ENCODE results near the gene WFDC13. TPM values are rescaled to one million over a fixed set of nuclear protein-coding genes. Genes with fewer than 3 reads are reported as not detected.

WFDC13 gene
- total RNA-seq, result not detected in 2 replicates

DNA sequence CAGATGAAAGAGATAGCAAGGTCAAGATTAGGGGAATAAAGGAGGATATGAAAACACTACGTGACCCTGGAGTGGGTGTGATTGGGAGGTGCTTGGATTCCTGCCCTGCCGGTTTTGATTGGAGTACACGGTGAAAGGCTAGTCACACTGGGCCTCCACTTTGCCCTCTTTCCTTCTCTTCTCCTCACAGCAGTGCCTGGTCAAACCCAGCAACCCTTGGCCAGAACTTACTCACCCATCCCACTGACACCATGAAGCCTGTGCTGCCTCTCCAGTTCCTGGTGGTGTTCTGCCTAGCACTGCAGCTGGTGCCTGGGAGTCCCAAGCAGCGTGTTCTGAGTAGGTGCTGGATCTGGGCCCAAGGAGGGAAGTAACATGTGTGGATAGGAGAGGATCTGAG is at the start of gene WFDC13:
Gene WFDC13 (plus strand): TSS at position 166 of the 400 bp plus-strand sequence. CDS start 86 bp downstream, at position 252.

DNA sequence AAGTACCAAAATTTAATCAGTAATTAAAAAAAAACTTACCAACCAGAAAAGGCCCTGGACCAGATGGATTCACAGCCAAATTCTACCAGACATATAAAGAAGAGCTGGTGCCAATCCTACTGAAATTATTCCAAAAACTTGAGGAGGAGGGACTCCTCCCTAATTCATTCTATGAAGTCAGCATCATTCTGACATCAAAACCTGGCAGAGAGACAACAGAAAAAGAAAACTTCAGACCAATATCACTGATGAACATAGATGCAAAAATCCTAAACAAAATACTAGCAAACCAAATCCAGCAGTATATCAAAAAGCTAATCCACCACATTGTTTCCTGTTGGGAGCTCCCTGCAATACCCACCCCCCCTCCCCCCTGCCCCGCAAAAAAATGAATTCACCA is 31.7 kb upstream of the WFDC13 start, which contains the start of gene WFDC11:
Gene WFDC11 (minus strand): TSS at position 101 of the 400 bp plus-strand sequence. CDS start 19,639 bp downstream, outside the sequence.

GRCh38 chr20:45704969-45705637 is 3.3 kb downstream of the WFDC13 start, which contains the start of gene WFDC10B:
WFDC10B (minus strand) TSS chr20:45705019; CDS start chr20:45685992, 19,027 bp downstream.

GRCh38 chr20:45722047-45722446 is 20.2 kb downstream of the WFDC13 start, which contains the start of gene SPINT4:
SPINT4 (plus strand) TSS chr20:45722347; CDS start chr20:45722368, 21 bp downstream.

Other genes starting within 250 kb of the WFDC13 start
- gene WFDC2, start 232.3 kb upstream of the WFDC13 start, total RNA-seq, result not detected in 2 replicates
- gene SPINT3, start 186.4 kb upstream of the WFDC13 start, total RNA-seq, result not detected in 2 replicates
- not detected in 2 replicates for gene WFDC6, start 162.6 kb upstream of the WFDC13 start, total RNA-seq
- not detected in 2 replicates for gene EPPIN, start 154.6 kb upstream of the WFDC13 start, total RNA-seq
- not detected in 2 replicates for gene WFDC8, start 122.8 kb upstream of the WFDC13 start, total RNA-seq
- gene WFDC10A, start 72.3 kb upstream of the WFDC13 start, total RNA-seq, result not detected in 2 replicates
- not detected in 2 replicates for gene WFDC9, start 70.8 kb upstream of the WFDC13 start, total RNA-seq
- not detected in 2 replicates for gene WFDC11, start 31.8 kb upstream of the WFDC13 start, total RNA-seq
- not detected in 2 replicates for gene WFDC10B, start 3.0 kb downstream of the WFDC13 start, total RNA-seq
- gene SPINT4, start 20.3 kb downstream of the WFDC13 start, total RNA-seq, result not detected in 2 replicates
- not detected in 2 replicates for gene WFDC3, start 89.8 kb downstream of the WFDC13 start, total RNA-seq
- 17.2 and 25.1 TPM in 2 replicates for gene DNTTIP1, start 89.9 kb downstream of the WFDC13 start, total RNA-seq
- gene UBE2C, start 110.6 kb downstream of the WFDC13 start, total RNA-seq, result 19.6 and 32.7 TPM in 2 replicates
- not detected in 2 replicates for gene TNNC2, start 125.3 kb downstream of the WFDC13 start, total RNA-seq
- 33.6 and 41.5 TPM in 2 replicates for gene SNX21, start 131.8 kb downstream of the WFDC13 start, total RNA-seq
- gene ACOT8, start 155.4 kb downstream of the WFDC13 start, total RNA-seq, result 45.3 and 87.3 TPM in 2 replicates
- 2.9 and 6.1 TPM in 2 replicates for gene ZSWIM3, start 155.6 kb downstream of the WFDC13 start, total RNA-seq
- 9.4 and 9.9 TPM in 2 replicates for gene ZSWIM1, start 179.2 kb downstream of the WFDC13 start, total RNA-seq
- gene SPATA25, start 185.6 kb downstream of the WFDC13 start, total RNA-seq, result not detected in 2 replicates
- 1.1 and 1.9 TPM in 2 replicates for gene NEURL2, start 189.2 kb downstream of the WFDC13 start, total RNA-seq
- 134 and 149 TPM in 2 replicates for gene CTSA, start 189.3 kb downstream of the WFDC13 start, total RNA-seq
- gene PLTP, start 210.1 kb downstream of the WFDC13 start, total RNA-seq, result 60.6 and 107 TPM in 2 replicates
- gene PCIF1, start 232.6 kb downstream of the WFDC13 start, total RNA-seq, result 9.2 and 17.3 TPM in 2 replicates